ENCODE measurements around the gene GPR65.
"Not testable (repeated sequence)": the region's sequence is repeated elsewhere in the genome, so short reads cannot be mapped to it uniquely, and the experiment has no call there.

Gene GPR65

DNA sequence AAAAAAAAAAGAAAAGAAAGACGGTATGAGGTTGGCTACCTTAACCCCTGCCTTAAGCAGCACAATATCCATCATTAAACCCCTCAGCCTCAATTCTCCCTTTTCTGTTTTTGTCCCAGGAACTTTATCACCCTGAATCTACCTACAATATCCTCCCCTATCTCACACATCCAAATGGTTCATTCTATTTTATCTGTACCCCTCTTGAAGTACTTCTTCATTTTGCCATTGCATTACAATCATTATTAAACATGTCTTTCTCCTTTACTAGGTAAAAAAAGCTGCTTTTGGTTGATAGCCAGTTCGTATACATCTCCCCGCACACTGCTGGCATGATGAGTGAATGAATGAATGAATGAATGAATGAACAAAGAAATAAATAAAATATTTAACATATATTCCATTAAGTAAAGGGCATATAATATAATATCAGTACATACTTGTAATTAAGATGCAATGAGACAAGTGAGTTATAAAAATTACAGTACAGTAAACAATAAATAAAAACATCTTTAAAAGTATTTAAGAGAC, 364 bp upstream of the GPR65 start:
- DNase-seq (ENCODE audit: low read depth): no peak

GRCh38 chr14:88005978-88006851, 1.3 kb downstream of the GPR65 start:
- DNase-seq (ENCODE audit: low read depth): no peak

GRCh38 chr14:88007608-88008007, 2.7 kb downstream of the GPR65 start:
- DNase-seq (ENCODE audit: low read depth): no peak

GRCh38 chr14:88008039-88008742, 3.3 kb downstream of the GPR65 start:
- no peak for DNase-seq (ENCODE audit: low read depth)

DNA sequence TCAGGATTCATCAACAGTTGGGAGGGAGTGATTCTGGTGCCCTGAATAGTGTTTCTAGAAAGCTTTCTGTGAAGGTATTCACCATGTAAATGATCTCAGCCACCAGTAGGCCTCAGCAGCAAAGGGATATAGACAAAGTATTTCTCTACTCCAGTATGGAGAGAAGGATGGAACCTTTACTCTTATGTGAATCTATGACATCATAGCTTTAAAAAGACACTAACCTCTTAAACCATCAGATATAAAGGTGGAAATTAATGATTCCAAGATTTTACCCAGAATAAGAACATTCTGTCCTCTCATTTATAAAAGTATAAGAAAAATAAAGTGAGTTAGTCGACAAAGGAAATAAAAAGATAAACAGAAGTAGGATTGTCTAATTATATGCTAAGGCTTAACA, 4.6 kb downstream of the GPR65 start:
- DNase-seq (ENCODE audit: low read depth): no peak

DNA sequence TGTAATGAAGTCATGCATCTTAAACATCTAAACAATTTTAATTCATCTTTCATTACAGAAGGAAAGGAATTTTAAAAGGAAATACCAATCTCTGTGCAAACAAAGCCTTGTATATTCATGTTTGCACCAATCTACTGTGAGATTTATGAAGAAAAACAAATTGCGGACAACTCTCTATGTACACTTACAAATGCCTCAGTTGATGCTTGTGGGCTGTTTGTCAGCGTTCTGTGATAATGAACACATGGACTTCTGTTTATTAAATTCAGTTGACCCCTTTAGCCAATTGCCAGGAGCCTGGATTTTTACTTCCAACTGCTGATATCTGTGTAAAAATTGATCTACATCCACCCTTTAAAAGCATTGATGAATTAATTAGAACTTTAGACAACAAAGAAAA, 5.4 kb downstream of the GPR65 start:
- DNase-seq (ENCODE audit: low read depth): no peak

- DNase-seq (ENCODE audit: low read depth): no peak
Observed at GRCh38 chr14:88012495-88012894, 7.6 kb downstream of the GPR65 start.

- DNase-seq (ENCODE audit: low read depth): no peak
Observed at GRCh38 chr14:88013750-88014349, 8.9 kb downstream of the GPR65 start.

DNA sequence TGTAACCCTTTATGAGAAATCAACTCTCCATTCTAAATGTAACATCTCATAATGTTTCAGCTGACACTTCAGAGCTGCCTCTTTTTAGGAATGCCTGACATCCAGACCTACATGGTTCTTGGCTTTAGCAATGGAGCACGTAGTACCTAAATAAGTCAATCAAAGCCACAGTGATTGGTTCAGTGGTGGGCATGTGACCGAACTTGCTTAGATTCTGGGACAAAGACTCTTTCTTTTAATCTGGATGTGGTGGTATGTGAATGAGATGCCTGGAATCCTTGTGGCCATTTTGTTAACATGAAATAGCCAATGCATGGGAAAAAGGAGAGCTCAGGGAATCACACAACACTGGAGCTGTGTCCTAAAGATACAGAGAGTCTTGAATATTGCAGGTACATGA, 11.8 kb downstream of the GPR65 start:
- no peak for DNase-seq (ENCODE audit: low read depth)

DNA sequence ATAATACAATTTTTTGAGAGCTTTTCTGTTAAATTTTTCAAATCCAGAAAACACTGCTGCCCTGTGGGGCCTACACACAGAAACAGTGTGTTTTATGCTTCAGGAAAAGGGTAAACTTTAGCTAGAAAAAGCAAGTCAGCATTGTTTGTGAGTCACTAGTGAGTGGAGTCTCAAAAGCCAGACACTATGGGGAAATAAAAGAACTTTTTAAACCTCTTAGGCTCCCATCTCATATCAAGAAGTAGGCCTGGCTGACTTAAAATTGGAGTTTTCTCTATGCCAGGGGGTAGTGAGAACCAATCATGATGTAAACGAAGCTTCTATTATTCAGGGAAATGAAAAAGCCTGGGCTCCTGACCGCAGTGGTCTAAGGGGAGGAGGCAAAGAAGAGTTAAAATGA, 12.6 kb downstream of the GPR65 start:
- DNase-seq (ENCODE audit: low read depth): no peak

GRCh38 chr14:88023658-88024187, 18.8 kb downstream of the GPR65 start:
- DNase-seq (ENCODE audit: low read depth): no peak

DNA sequence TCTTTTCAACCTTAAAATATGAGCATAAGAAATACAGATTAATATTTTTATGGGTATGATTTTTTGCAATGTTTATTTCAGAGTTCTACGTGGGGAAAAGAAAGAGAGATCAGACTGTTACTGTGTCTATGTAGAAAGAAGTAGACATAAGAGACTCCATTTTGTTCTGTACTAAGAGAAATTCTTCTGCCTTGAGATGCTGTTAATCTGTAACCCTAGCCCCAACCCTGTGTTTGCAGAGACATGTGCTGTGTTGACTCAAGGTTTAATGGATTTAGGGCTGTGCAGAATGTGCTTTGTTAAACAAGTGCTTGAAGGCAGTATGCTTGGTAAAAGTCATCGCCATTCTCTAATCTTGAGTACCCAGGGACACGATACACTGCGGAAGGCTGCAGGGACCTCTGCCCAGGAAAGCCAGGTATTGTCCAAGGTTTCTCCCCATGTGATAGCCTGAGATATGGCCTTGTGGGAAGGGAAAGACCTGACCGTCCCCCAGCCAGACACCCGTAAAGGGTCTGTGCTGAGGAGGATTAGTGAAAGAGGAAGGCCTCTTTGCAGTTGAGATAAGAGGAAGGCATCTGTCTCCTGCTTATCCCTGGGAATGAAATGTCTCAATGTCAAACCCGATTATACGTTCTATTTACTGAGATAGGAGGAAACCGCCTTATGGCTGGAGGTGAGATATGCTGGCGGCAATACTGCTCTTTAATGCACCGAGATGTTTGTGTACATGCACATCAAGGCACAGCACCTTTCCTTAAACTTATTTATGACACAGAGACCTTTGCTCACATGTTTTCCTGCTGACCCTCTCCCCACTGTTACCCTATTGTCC, 19.5 kb downstream of the GPR65 start:
- not testable (repeated sequence) for DNase-seq (ENCODE audit: low read depth)

- DNase-seq (ENCODE audit: low read depth): no peak
Observed at GRCh38 chr14:88025313-88025712, 20.4 kb downstream of the GPR65 start.

- no peak for DNase-seq (ENCODE audit: low read depth)
Observed at GRCh38 chr14:88026890-88027289, 22.0 kb downstream of the GPR65 start.

GRCh38 chr14:88029500-88029899, 24.6 kb downstream of the GPR65 start:
- no peak for DNase-seq (ENCODE audit: low read depth)

- DNase-seq (ENCODE audit: low read depth): no peak
Observed at GRCh38 chr14:88030079-88030478, 25.1 kb downstream of the GPR65 start.

GRCh38 chr14:88030892-88031291, 26.0 kb downstream of the GPR65 start:
- DNase-seq (ENCODE audit: low read depth): no peak

- no peak for DNase-seq (ENCODE audit: low read depth)
Observed at GRCh38 chr14:88032373-88032772, 27.4 kb downstream of the GPR65 start.

DNA sequence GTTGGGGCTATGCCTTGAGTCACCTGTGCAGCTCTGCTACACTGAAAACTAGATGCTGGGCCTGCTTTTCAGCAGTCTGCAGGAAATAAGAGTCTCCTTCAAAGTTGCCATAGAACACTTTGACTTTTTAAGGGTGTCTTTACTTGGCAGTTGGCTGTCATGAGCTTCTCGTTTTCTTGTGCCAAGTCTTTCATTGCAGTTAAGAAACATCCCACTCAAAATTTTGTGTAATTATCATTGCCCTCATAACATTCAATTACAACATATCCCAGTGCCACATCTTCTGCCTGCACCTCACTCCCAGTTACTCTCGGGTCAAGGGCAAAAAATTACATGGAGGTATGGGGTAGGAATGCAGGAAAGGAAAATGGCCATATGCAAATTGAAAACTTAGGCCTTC, 29.1 kb downstream of the GPR65 start:
- DNase-seq (ENCODE audit: low read depth): no peak

- DNase-seq (ENCODE audit: low read depth): no peak
Observed at GRCh38 chr14:88036422-88036821, 31.5 kb downstream of the GPR65 start.

DNA sequence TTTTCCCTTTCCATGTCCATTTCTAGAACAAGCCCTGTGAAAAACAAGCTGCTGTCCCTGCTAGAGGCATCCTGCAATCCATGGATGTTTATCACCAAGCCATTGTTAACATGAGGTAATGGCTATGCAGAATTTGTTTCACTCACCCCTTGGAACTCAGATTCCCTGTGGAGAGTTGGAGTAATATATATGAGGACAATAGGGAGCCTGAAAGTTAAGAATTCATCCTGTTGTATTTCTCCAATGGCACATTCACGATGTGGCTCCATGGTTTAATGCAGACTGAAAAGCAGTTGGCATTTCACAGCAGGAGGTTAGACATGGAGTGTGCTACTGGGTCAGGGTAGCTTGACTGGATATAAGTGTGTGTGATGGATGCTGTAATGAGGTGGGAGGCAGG, 32.4 kb downstream of the GPR65 start:
- DNase-seq (ENCODE audit: low read depth): no peak

DNA sequence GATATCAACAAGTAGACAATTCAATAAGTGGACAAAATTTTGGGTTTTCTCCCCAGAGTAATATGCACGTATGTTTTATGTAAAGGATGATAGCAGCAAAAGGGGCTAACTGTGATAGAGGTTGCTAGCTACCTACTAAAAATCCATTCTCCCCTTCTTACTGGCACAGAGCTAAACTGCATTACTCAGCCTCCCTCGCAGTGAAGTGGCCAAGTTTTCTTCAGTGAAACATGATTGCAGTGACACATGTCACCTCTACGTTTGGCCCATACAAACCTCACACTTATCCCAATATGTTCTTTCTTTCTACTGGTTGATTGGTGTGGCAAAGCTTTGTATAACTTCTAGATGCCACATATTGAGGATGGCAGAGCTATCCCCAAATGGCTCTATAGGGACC, 34.3 kb downstream of the GPR65 start:
- DNase-seq (ENCODE audit: low read depth): no peak

Measured in GM04503 (cell line).